HG03097 (cell line): ENCODE results near the gene GJC2.

ENCODE experiments used
- ATAC-seq: cut with Tn5 transposase; IDR thresholded peaks from one replicate; pipeline ENCODE4 v1.9.1; 2021; ENCODE audit not compliant: unreplicated experiment, low FRiP score

The GJC2 gene

DNA sequence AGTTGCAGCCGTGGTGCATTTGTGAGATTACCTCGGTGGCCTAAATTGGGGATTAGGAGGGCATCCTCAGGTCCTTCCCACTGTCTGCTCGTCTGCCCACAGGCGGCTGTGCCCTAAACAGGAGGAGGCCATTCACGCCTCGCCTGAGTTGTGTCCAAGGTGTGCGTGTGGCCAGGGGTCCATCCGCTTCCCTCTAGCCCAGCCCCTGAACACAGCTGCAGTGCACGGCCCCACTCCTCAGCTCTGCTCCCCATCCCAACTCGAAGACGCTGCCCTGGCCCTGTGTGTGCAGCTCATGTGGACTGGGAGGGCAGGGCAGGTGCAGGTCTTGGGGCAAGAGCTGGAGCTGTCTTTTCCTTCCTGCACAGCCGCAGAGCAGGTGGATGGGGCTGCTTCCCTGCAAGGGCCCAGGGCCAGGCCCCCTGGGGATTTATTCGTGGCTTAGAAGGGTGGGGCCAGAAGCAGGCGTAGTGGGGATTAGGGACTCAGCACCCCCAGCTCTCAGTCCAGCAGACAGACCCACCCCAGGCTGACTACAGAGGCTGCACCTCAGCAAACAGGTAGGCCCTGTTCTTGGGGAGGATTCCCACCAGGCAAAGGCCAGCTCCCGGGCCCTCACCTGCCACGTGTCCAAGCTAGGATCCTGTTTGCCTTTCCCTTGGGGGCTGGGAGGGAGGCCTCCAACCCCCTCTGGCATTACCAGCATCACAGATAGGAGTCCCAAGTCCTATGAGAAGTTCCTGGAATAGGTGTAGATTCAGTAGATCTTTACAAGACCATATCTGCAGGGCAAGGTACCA, 5.3 kb upstream of the GJC2 start:
- no peak for ATAC-seq

DNA sequence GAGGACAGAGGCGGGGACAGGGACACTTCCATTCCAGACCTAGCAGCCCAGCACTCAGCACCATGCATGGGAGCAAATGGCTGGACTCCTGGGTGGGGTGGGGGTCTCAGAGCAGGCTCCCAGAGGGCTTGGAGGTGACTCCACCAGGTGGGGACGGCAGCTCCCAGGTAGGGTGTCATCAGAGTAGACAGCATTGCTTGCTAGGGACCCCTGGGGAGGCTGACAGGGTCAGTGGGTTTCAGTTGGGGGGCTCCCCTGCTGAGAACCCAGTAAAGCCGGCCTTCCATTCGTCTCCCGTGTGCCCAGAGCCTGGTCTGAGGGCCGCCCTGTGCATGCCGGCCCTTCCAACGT, 4.8 kb upstream of the GJC2 start:
- ATAC-seq = no peak

DNA sequence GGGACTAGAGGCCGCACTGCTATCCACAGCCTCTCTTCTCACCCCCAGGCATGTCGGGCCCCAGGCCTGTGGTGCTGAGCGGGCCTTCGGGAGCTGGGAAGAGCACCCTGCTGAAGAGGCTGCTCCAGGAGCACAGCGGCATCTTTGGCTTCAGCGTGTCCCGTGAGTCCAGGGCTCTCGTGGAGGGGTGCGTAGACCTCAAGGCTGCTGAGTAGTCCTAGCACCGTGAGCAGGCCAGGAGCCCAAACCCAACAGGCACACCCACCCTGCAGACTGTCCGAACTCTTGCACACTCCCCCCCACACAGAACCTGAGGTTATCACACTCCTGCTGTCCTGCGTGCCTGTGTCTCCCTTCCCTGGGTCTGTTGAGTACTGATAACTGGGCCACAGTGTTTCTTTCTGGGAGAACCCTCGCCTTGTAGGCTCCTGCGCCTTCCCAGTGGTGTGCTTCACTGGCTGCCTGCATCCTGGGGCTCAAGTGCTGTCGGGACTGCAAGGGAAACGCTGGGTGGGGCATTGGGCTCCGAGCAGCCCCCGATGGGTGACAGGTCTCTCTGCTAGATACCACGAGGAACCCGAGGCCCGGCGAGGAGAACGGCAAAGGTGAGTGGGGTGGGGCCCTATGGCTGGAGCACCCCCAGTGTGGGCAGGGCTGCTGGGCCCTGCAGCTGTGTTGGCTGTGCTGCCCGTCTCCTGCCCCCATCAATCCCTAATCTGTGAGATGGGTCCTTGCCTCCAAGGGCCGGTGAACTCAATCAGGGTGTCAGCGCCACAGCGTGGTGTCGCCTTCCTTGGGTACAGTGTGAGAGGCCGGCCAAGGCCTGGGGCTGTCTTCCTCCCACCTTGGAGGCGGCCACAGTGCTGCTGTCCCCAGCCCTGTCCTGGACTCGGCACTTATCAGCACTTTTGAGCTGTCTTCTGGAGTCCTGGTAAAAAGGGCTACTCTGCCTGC, 4.0 kb upstream of the GJC2 start:
- no peak for ATAC-seq

DNA sequence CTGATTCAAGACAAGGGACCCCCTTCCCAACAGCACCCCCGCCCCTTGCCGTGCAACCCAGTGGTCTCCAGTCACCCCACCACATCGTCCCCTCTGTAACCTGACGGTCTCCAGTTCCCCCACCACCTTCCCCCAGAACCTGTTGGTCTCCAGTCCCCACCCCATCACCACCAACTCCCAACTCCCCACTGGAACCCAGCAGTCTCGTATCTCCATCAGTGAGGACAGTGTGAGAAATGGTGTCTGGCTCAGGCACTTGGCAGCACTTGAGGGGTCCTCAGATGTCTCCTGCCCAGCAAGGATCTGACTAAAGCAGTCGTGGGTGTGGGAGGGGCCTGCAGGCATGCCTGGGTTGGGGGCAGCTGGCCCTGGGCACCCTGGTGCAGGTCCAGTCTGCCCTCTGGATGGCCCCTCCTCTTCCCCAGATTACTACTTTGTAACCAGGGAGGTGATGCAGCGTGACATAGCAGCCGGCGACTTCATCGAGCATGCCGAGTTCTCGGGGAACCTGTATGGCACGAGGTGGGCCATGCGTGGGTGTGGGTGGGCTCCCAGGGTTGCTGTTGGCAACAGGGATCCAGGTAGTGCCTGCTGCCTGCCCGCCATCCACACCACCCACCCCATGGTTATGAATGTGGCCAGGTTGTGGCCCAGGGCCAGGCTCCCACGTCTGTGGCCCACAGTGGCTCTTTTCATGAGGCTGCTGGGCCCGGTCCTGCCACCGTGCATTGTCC, 3.1 kb upstream of the GJC2 start:
- ATAC-seq = no peak

DNA sequence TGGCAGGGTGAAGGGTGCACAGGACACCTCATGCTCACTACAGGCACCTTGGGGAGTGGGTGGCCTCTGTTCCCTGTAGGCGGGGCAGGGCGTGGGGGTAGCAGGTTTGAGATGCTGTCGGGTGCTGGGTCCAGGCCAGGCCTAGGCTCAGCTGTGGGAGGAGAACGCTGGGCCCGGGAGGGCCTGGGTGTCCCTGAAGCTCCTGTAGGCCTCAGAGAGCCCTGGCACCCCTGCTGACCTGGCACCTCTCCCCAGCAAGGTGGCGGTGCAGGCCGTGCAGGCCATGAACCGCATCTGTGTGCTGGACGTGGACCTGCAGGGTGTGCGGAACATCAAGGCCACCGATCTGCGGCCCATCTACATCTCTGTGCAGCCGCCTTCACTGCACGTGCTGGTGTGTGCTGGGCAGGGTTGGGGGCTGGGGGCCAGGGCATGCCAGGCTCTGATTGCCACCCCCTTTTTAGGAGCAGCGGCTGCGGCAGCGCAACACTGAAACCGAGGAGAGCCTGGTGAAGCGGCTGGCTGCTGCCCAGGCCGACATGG, 2.5 kb upstream of the GJC2 start:
- no peak for ATAC-seq

DNA sequence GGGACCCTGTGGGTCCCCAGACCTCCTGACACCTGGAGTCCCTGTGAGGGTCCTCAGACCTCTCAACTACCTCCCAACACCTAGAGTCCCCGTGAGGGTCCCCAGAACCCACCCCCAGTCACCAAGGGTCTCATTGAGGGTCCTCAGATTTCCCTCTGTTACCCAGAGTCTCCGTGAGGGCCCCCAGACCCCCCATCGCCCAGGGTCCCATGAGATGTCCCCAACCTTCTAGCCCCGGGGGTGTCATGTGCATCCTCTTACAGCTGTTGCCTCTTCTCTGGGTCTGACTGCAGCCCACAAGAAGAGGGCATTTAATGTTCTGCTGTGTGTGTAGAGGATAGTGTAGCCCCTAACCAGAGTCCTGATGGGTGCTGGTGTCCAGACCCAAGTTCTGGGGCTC, 2.0 kb upstream of the GJC2 start:
- ATAC-seq = no peak

DNA sequence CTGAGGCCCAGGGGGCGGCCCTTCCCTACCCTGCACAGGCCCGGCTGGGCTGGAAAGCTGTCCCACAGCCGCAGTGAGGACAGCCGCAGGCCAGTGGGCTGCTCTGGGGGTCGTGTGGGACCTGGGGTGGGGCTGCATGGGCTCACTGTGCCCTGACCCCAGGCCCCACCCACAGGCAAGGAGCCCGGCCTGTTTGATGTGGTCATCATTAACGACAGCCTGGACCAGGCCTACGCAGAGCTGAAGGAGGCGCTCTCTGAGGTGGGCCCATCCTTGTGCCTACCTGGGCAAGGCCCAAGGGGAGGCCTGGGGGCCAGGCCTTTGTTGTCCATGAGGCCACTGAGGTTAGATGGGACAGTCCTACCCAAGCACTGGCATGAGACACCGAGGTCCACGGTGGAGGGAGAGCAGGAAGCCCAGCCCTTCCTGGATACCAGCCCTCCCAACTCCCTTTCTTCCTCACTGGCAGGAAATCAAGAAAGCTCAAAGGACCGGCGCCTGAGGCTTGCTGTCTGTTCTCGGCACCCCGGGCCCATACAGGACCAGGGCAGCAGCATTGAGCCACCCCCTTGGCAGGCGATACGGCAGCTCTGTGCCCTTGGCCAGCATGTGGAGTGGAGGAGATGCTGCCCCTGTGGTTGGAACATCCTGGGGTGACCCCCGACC, 1.4 kb upstream of the GJC2 start:
- ATAC-seq = no peak

DNA sequence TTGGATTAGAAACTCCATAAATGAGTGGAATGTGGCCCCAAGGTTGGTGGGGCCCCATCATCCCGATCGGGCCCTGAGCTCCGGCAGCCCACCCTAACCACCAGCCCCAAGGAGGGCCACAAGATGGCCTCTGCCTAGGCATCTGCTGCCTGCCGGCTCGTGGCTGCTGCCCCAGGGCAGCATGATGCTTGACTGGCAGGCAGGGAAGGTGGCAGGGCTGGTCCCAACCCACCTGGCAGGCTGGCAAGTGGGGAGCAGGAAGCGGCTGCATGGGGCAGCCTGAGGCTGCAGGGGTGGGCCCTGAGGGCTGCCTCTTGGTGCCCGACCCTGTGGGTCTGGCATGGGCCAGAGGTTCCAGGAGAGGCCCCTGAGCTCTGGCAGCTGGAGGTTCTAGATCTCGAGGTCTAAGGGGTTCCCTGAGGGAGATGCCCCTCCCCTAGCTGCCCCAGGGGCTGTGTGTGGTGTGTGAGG, 760 bp upstream of the GJC2 start:
- ATAC-seq = no peak

DNA sequence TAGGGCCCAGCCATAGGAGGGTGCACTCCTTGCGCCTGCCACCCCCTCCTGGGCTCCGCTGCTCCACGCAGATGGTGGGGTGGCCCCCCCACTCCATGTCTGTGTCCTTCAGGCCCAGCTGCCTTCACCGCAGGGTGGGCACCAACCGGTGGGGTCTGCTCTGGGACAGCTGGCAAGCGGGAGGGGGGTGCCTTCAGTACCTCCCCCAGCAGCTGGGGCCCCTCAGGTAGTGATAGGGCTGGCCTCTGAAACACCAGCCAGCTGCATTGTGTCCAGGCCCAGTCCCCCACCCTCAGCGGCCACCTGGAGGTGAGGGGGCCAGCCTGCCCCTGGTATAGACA, 360 bp downstream of the GJC2 start:
- ATAC-seq = no peak

DNA sequence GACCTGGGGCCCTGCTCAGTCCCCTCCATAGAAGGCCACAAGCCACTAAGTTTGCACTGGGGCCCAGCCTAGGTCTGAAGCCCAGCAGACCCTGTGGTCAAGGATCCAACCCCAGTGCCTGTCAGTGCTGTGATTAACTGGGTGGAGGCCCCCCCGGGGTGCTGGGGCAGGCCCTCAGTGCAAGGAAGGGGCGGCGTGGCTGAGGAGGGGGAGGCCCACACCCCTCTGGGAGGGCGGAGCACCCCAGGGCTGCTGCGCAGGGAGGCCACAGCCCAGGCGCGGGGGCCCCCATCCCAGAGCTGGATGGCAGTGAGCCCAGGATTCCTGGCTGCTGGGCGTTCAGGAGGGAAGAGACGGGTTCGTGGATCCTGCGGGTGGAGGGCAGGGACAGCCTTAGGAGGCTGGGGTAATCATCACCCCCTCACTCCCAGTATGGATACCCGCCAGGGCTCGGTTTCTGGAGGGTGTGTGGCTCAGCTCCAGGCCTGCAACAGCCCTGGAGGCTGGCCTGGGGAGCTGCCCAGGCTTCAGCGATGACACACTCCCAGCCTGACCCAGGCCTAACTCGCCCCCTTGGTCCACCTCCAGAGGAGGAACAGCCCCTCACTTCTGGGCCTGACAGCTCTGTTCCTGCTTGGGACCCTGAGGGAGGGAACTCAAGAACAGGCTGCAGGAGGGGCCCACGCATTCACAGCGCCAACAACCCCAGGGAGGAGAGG, 890 bp downstream of the GJC2 start:
- ATAC-seq = no peak

DNA sequence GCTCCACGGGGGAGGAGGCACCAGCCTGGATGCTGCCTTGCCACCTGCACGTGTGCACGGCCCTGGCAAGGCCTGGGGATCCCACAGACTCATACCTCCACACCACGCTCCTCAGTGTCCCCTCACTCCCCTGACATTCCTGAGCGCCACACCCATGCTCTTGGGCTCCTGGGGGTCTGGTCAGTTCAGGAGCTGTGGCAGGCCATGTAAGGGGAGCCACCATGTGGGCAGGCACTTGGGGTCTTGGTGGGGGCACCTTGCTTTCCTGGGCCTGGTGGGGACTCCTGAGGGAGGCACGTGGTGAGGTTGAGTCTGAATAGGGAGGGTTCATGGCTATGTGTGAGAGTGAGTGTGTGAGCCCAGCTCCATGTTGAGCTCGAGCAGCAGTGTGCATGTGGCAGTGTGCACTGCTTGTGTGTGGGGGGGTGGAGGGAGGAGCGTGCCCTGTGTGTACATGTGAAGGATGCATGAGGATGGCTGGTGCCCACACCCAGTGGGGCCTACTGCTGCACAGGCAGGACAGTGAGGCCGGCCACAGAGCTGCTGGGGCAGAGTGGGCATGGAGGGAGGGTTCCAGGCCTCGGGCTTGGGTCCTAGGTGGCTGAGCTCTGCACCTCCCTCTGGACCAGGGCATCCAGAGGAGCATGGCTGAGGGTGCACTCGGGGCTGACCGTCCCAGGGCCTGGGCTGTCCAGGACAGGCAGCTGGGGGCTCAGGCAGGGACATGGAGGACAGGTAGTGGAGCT, 1.6 kb downstream of the GJC2 start:
- ATAC-seq = no peak

DNA sequence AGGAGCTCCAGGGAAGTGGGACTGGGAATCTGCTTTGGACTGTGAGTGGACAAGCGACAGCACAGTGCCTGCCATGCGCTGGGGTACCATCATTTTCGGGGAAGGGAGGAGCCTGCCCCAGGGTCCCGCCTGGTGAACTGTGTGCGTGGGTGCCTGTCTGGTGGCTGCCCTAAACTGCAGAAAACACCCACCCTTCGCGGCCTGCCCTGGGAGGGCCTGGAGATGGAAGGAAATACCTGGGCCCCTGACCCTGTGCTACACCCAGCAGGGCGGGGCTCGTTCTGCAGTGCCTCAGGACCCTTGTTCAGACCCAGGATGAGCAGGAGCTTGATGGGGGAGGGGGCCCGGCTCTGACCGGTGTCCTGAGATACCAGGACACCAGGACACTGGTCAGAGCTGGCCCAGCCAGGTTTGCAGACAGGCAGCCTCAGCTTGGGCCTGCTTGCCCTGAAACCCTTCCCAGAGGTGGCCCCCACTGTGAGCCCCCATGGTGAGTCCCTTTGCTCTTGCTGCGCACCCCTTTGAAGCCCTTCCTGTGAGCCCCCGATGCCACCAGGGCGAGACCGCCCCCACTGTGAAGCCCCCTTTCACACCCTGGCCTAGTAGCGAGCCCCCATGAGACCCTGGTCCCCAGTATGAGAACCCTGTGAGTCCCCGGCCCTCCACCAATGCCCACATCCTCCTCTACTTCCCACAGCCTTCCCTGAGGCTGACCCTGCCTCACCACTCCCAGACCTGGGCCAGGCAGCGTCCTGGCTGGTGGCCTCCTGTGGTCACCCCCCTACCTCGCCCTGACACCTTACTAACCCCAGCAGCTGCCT, 2.6 kb downstream of the GJC2 start:
- ATAC-seq = no peak

DNA sequence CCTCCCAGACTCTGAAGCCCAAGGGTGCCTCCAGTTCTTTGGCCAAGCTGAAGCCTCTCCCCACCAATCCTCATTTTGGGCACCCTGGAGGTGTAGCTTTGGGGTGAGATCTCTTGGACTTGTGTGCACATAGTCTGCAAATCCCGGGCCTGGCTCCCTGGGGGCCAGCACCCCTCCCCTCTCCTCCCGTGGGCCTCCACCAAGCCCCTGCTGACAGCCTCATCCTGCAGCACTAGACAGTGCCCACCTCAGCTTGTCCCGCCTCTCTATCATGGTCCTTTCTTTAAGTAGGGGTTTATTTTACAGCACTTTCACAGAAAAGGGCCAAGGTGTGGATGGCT, 3.2 kb downstream of the GJC2 start:
- no peak for ATAC-seq

DNA sequence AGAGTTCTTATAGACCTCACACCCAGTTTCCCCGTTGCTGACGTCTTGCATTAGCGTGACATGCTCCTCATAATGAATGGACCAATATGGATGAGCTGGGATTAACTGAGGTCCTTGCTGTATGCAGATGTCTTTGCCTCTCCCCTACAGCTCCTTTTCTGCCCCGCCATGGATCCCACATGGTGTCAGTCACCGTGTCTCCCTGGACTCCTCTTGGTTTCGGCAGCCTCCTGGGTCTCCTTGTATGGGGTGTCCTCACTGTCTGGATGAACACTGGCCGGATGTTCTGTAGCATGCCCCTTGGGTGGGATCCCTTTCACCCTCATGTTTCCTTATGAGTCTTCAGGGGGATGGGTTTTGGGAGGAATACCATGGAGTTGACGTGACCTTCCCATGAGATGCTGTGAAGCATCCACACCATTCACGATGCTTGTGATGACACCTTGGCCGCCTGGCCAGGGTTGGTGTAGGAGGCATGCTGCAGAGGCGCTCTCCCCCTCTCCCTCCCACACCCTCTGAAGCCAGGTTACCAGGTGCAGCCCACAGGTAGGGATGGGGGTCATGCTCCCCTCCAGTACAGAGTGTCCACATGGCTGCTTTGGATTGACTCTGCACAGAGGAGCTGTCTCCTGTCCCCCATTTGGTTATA, 4.4 kb downstream of the GJC2 start:
- ATAC-seq = no peak

DNA sequence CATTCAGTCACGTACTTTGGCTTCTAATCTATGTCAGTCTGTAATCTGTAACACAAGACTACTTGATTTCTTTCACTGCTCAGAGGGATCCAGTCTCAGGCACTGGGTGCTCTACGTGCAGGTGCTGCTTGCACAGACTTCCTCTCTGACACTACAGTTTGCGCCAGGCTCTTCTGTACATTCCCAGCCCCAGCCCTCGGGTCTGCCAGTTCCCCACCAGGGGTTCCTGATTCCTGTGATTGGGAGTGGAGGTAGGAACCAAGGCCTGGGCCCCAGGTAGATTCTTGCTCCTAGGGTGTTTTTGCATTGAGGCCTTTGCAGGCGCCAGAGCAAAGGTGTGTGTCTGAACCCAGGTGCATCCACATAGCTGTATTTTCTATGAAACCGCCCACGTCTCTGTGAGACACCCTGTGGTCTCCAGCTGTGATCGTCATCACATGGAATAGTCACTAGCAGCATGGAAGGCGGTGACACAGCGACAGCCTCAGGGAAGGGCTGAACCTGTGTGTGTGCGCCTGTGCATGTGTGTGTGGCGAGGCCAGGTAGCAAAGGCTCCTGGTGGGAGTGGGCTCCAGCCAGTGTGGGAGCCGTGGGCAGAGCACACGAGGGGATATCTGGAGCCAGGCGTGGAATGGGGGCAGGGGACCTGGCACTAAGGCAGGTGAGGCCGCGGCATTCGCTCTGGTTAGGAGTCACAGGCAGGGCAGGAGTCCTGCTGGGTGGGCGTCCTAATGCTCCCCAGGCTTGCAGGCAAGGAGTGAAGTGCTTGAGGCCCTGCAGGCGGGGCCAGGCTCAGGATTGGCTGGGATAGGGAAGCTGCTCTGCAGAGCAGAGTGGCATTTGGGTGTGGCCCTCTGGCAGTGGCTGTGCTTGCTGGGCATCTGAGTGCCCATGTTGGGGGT, 5.2 kb downstream of the GJC2 start:
- ATAC-seq = no peak

DNA sequence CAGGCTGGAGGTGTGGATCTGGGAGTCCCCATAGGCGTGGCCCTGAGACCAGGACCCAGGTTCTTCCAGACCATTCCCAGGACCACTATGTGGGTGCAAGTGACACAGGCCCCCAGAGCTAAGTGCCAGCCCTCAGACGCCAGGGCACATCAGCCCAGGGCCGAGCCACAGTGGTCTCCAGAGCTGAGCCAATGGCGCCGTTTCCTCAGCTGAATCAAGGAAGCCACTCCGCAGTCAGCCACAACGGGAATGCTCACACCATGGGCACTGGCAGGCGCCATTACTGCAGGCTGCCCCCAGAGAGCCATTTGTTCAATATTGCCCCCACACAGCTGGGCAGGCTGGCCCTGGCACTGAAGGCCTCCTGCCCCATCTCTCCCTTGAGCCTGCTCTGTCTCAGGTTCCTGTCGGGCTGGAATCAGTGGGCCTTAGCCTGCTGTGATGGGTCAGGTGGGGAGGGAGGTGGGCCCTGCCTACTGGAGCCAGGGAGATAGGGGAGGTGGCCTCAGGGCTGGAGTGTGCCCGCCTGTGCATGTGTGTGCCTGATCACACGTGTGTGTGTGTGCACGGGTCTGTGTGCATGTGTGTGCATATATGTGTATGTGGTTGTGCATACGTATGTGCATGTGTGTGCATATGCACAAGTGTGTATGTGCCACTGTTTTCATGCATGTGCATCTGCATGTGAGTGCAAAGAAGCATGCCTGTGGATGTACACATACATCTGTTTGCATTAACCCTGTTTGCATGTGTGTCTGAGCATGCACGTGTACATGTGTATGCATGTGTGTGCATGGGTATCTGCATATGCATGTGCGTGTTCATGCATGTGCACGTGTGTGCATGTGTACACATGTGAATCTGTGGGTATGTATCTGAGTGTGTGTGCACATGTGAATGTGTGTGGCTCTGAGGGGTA, 6.1 kb downstream of the GJC2 start:
- ATAC-seq = no peak
